ENCODE data around the gene IL1F10. TPM values are rescaled to one million over a fixed set of nuclear protein-coding genes. Genes with fewer than 3 reads are reported as not detected.

Gene IL1F10
- total RNA-seq, 1 experiment from 2014 or later, result not detected

- Histone ChIP-seq H3K27ac (ENCODE audit: insufficient read length, low read depth, low read length) (no peak overlapping the region), H2AFZ (ENCODE audit: low read length) (no peak overlapping the region), H3T11ph (ENCODE audit: low read length) (no peak overlapping the region), H4K5ac (ENCODE audit: insufficient read length, low read depth, low read length) (no peak overlapping the region), H3K4me1 (ENCODE audit: insufficient read depth, low read length) (no peaks in the 10 kb centered on the region), H2BK12ac (ENCODE audit: insufficient read length, low read depth, low read length) (no peak overlapping the region), H4K8ac (replicated peaks; ENCODE audit: insufficient read length, low read depth, low read length) (no peak overlapping the region), H3K18ac (ENCODE audit: insufficient read length, low read depth, low read length) (no peak overlapping the region), H3K14ac (ENCODE audit: insufficient read depth, low read length) (no peak overlapping the region), H4K20me1 (ENCODE audit: control insufficient read depth, insufficient read depth, insufficient read length) (no peaks in the 10 kb centered on the region), H2BK20ac (ENCODE audit: low read depth, low read length, poor library complexity, severe bottlenecking) (no peak overlapping the region), H3K9me3 (ENCODE audit: control insufficient read depth, low read depth, low read length) (no peaks in the 10 kb centered on the region), H3K79me1 (ENCODE audit: insufficient read depth, low read depth, low read length, poor library complexity, severe bottlenecking) (no peaks in the 10 kb centered on the region), H2BK15ac (ENCODE audit: low read depth, low read length) (no peak overlapping the region), H3K4ac (ENCODE audit: low read depth, low read length) (no peak overlapping the region), H2AK5ac (ENCODE audit: insufficient read length, low read length) (no peak overlapping the region), H3K23me2 (ENCODE audit: insufficient read length, low read depth, low read length, poor library complexity, severe bottlenecking) (no peaks in the 10 kb centered on the region), H4K91ac (ENCODE audit: insufficient read length, low read depth, low read length) (no peak overlapping the region), H2BK120ac (ENCODE audit: low read depth, low read length, poor library complexity, severe bottlenecking) (no peak overlapping the region), H2BK5ac (ENCODE audit: insufficient read length, low read length) (no peak overlapping the region), H3K79me2 (ENCODE audit: insufficient read depth, low read length) (no peaks in the 10 kb centered on the region), H3K23ac (ENCODE audit: insufficient read length, low read depth, low read length) (no peak overlapping the region), H3K9ac (ENCODE audit: extremely low read depth, insufficient read length, low read length) (no peak overlapping the region), H3K4me2 (ENCODE audit: insufficient read depth, insufficient read length, low read length) (no peak overlapping the region), H3K56ac (ENCODE audit: insufficient read length, low read depth, low read length) (no peak overlapping the region), H3K27me3 (ENCODE audit: insufficient read depth, low read length) (no peaks in the 10 kb centered on the region)
- DNase-seq, result no peak
- no peak for TF ChIP-seq CTCF (conservative IDR thresholded peaks at IDR 0.05)
- no peak overlapping the region for H3K27ac Mint-ChIP-seq
- H3K27me3 Mint-ChIP-seq (ENCODE audit: low read depth), result peaks cover 52% of the 10 kb centered on the region
- H3K36me3 Mint-ChIP-seq (ENCODE audit: insufficient read depth in 1 of 3, low read depth in 3 of 3), result no peaks in the 10 kb centered on the region
- no CpG with 5 or more reads among the region's 3 CpGs for WGBS (ENCODE audit: extremely low coverage, insufficient read length, low lambda C conversion rate)
- H3K9me3 Mint-ChIP-seq, result peaks cover 0 to 7% of the 10 kb centered on the region in 2 experiments; a peak in 2 of 5 replicates
- 0 out of 4 replicates have a peak, but pooled peaks cover 0 to 3% of the 10 kb centered on the region in 2 experiments for H3K4me1 Mint-ChIP-seq
- no peak overlapping the region for H3K4me3 Mint-ChIP-seq
Observed at GRCh38 chr2:113073325-113073834, 5.6 kb downstream of the IL1F10 start.
